Upper lobe of left lung (tissue), 6 donors: ENCODE results near the gene FNDC3A. TPM values are rescaled to one million over a fixed set of nuclear protein-coding genes. Genes with fewer than 3 reads are reported as not detected.

Experiments
- ATAC-seq, 2 donors: fragments of 200-7000 bp; cut with Tn5 transposase; one replicate each; pipeline ENCODE4 v1.9.1; 2022; ENCODE audit warnings: mild to moderate bottlenecking in 2 of 2, moderate library complexity in 2 of 2; ENCODE audit not compliant: low FRiP score in 2 of 2
- DNase-seq, 2 donors: peaks; one replicate each; pipeline ENCODE4 v3.0.0-alpha.2; 2019 to 2020
- H3K27ac ChIP-seq, 4 donors: fragments of 200-600 bp; sonication (generic); one replicate each; pipeline ENCODE4 v1.5.1; 2016 to 2019
- H3K27me3 ChIP-seq, 4 donors: fragments of 200-600 bp; sonication (generic); one replicate each; pipeline ENCODE4 v1.5.1; 2017 to 2019
- H3K36me3 ChIP-seq, 4 donors: fragments of 200-600 bp; sonication (generic); one replicate each; pipeline ENCODE4 v1.5.1; 2016 to 2019
- H3K4me1 ChIP-seq, 4 donors: fragments of 200-600 bp; sonication (generic); one replicate each; pipeline ENCODE4 v1.5.1; 2018 to 2019
- H3K4me3 ChIP-seq, 4 donors: fragments of 200-600 bp; sonication (generic); one replicate each; pipeline ENCODE4 v1.5.1; 2017 to 2019; ENCODE audit warnings: mild to moderate bottlenecking in 2 of 4, moderate library complexity in 1 of 4
- H3K9me3 ChIP-seq, 4 donors: fragments of 200-600 bp; sonication (generic); one replicate each; pipeline ENCODE4 v1.5.1; 2018 to 2019
- EP300 ChIP-seq, 4 donors: sonication (generic); formaldehyde crosslinking; IDR thresholded peaks; one replicate each; pipeline ENCODE4 v1.5.1; 2017; ENCODE audit warnings: antibody characterized with exemption in 4 of 4, control low read depth in 2 of 4
- POLR2A ChIP-seq, 4 donors: fragments of 450-650 bp; IDR thresholded peaks; one replicate each; pipeline ENCODE4 v1.5.1; 2016 to 2017; ENCODE audit warnings: antibody characterized with exemption in 4 of 4, mild to moderate bottlenecking in 2 of 4
- POLR2AphosphoS5 ChIP-seq, 2 donors: sonication (generic); formaldehyde crosslinking; IDR thresholded peaks; one replicate each; pipeline ENCODE4 v1.5.1; 2017; ENCODE audit warnings: antibody characterized with exemption in 2 of 2
- WGBS, 2 donors: methylation state at CpG; one replicate each; pipeline ENCODE4 v1.1.5; 2017 to 2018; 5-methylcytosine and 5-hydroxymethylcytosine counted together
- total RNA-seq, 6 donors: library from RNA; depleted of rRNA in 4 of 6; stranded (reverse); fragments of >200 nt in 4 of 6; gene quantifications; one replicate each; pipeline versions ENCODE4 v1.1.0 to v1.2.1, GENCODE V29; 2016 to 2021
- TF ChIP-seq, protein P1 (sequence below), 6 experiments: fragments of 450-650 bp in 4 of 6; fragments of 200-600 bp in 2 of 6; sonication (generic) in 2 of 6; IDR thresholded peaks; one replicate each; pipeline ENCODE4 v1.5.1; 2016 to 2019; ENCODE audit warnings: antibody characterized with exemption in 6 of 6
- donor health status: DM: no; HTN: no; CAD: no; lungs with moderate emphysema.
- donor health status: DM: no; HTN: yes; CAD: no; lungs with severe emphysema.

Gene FNDC3A
- total RNA-seq, 6 donors from 2014 or later = 22.9 to 62.3 (median 44.6) TPM

DNA sequence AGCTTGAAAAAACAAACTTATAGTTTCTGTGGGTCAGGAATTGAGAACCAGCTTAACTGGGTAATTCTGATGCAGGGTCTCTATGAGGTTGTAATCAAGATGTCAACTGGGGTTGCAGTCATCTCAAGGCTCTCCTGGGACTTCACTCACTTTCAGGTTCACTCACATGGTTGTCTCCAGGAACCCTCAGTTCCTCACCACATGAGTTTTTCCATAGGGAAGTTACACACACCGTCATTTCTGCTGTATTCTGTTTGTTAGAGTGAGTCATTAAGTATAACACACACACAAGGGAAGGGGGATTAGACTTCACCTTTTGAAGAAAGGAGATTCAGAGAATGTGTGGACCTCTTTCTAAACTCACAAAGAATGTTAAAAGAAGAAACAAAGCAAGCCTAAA is 209.6 kb downstream of the FNDC3A start:
- Histone ChIP-seq H3K9me3 (no peaks in the 10 kb centered on the region), H3K27me3 (no peaks in the 10 kb centered on the region), H3K4me1 (peaks cover 0 to 11% (median 0%) of the 10 kb centered on the region in 4 donors), H3K4me3 (no peak overlapping the region), H3K36me3 (peaks cover 0 to 67% (median 21%) of the 10 kb centered on the region in 4 donors), H3K27ac (no peak overlapping the region)
- no peak for TF ChIP-seq EP300 (IDR thresholded peaks at IDR 0.05)
- TF ChIP-seq, protein P1, sequence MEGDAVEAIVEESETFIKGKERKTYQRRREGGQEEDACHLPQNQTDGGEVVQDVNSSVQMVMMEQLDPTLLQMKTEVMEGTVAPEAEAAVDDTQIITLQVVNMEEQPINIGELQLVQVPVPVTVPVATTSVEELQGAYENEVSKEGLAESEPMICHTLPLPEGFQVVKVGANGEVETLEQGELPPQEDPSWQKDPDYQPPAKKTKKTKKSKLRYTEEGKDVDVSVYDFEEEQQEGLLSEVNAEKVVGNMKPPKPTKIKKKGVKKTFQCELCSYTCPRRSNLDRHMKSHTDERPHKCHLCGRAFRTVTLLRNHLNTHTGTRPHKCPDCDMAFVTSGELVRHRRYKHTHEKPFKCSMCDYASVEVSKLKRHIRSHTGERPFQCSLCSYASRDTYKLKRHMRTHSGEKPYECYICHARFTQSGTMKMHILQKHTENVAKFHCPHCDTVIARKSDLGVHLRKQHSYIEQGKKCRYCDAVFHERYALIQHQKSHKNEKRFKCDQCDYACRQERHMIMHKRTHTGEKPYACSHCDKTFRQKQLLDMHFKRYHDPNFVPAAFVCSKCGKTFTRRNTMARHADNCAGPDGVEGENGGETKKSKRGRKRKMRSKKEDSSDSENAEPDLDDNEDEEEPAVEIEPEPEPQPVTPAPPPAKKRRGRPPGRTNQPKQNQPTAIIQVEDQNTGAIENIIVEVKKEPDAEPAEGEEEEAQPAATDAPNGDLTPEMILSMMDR (IDR thresholded peaks at IDR 0.05) = no peak
- DNase-seq = no peak
- ATAC-seq = peak in 1 of 2 donors; percentile 42
- WGBS, 2 donors = 42 to 60% methylated on average over 1 of the region's 1 CpG

DNA sequence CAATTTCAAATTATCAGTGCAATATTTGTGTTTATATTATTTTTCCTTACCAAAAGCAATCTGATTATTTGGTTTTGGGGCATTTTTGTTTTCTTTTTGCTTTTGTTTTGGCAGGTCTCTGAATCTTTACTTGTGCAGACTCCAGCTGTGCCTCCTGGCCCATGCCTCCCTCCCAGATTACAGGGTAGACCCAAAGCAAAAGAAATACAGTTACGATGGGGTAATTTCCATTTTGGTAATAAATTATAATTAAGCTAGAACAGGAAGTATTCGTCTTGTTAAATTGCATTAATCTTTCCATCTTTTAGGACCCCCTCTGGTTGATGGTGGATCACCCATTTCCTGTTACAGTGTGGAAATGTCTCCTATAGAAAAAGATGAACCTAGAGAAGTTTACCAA is 215.2 kb downstream of the FNDC3A start:
- Histone ChIP-seq H3K4me3 (no peak overlapping the region), H3K36me3 (peaks cover 17 to 91% (median 38%) of the 10 kb centered on the region in 4 donors), H3K27me3 (no peaks in the 10 kb centered on the region), H3K4me1 (no peaks in the 10 kb centered on the region), H3K27ac (no peak overlapping the region), H3K9me3 (no peaks in the 10 kb centered on the region)
- 85 to 89% methylated on average over 2 of the region's 2 CpGs for WGBS, 2 donors
- ATAC-seq (no peak), DNase-seq (no peak)
- TF ChIP-seq EP300 (IDR thresholded peaks at IDR 0.05) (no peak), POLR2AphosphoS5 (IDR thresholded peaks at IDR 0.05) (no peak), POLR2A (IDR thresholded peaks at IDR 0.05) (no peak)
- TF ChIP-seq, protein P1 (IDR thresholded peaks at IDR 0.05) = no peak

DNA sequence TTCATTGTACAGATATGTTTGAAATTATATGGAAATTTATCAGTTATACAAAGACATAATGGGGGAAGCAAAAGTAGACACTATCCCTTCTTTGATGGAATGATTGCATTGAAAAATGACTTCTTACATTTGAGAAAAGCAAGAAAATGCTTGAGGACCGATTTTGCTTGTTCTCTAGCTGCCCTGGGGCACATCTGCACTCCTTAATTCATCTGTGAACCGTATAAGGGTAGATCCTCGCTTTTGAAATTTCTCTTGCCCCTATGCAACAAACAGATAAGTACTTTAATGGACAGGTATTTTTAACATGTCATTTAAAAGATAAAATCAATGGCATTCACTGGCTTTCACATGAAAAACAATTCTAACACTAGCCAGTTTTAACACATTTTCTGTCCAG is 230.9 kb downstream of the FNDC3A start:
- H3K9me3 ChIP-seq = no peaks in the 10 kb centered on the region
- H3K27ac ChIP-seq = no peak overlapping the region
- WGBS, 2 donors = 93 to 99% methylated on average over 3 of the region's 3 CpGs
- ATAC-seq = no peak
- no peak for DNase-seq
- no peaks in the 10 kb centered on the region for H3K4me1 ChIP-seq
- no peaks in the 10 kb centered on the region for H3K27me3 ChIP-seq
- H3K4me3 ChIP-seq = no peak overlapping the region
- H3K36me3 ChIP-seq = peaks cover 11 to 72% (median 28%) of the 10 kb centered on the region in 4 donors
- no peak for TF ChIP-seq EP300 (IDR thresholded peaks at IDR 0.05)
- no peak for TF ChIP-seq POLR2A (IDR thresholded peaks at IDR 0.05)
- no peak for TF ChIP-seq POLR2AphosphoS5 (IDR thresholded peaks at IDR 0.05)
- TF ChIP-seq, protein P1 (IDR thresholded peaks at IDR 0.05) = no peak

DNA sequence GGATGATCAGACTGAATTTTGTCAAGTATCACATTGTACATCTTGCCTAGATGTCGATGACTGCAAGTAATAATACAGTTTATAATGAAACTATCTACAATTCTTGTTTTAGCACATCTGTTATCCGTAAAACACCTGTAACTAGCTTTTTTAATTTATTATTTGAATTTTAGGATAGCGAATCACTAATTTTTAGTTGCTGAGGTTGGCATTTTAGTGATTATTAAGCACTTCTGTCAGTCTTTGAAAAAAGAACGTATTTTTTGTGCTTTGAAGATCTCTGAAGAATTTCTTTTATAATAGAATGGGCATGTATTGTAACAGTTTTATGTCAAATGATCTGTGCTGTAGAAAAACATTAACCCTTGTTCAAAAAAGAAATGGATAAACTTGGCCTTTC is 232.9 kb downstream of the FNDC3A start:
- Histone ChIP-seq H3K4me1 (no peaks in the 10 kb centered on the region), H3K27me3 (no peaks in the 10 kb centered on the region), H3K9me3 (no peaks in the 10 kb centered on the region), H3K36me3 (peaks cover 11 to 52% (median 21%) of the 10 kb centered on the region in 4 donors), H3K4me3 (no peak overlapping the region), H3K27ac (no peak overlapping the region)
- DNase-seq (no peak), ATAC-seq (no peak)
- WGBS, 2 donors = 87 to 93% methylated on average over 4 of the region's 4 CpGs
- no peak for TF ChIP-seq EP300 (IDR thresholded peaks at IDR 0.05)
- TF ChIP-seq, protein P1 (IDR thresholded peaks at IDR 0.05) = no peak
- TF ChIP-seq POLR2A (IDR thresholded peaks at IDR 0.05) = no peak
- TF ChIP-seq POLR2AphosphoS5 (IDR thresholded peaks at IDR 0.05) = no peak

DNA sequence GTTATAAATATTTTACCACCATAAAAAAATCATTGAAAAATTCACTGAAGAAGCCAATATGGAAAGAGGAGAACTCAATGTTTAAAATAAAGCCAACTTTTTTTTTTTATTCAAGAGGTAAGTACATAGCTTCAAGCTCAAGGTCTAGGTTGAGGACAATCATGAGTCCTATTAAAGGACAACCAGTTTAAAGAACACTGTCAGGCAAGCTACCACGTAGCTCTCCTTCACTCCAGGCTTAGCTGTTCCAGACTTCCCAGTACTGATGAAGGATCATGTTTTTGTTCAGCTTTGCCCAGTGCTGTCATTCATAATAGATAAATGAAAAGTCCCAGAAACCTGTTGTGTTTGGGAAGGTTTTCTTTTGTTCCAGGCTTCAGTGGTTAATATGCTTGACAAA is 234.4 kb downstream of the FNDC3A start:
- ATAC-seq = no peak
- H3K9me3 ChIP-seq = no peaks in the 10 kb centered on the region
- H3K27ac ChIP-seq = no peak overlapping the region
- H3K4me3 ChIP-seq = no peak overlapping the region
- DNase-seq = no peak
- H3K4me1 ChIP-seq = peaks cover 0 to 6% (median 4%) of the 10 kb centered on the region in 4 donors
- peaks cover 11 to 37% (median 17%) of the 10 kb centered on the region in 4 donors for H3K36me3 ChIP-seq
- TF ChIP-seq EP300 (IDR thresholded peaks at IDR 0.05) (no peak), POLR2AphosphoS5 (IDR thresholded peaks at IDR 0.05) (no peak), POLR2A (IDR thresholded peaks at IDR 0.05) (no peak)
- TF ChIP-seq, protein P1 (IDR thresholded peaks at IDR 0.05) = no peak
- H3K27me3 ChIP-seq = no peaks in the 10 kb centered on the region
- 90 to 93% methylated on average over 1 of the region's 1 CpG for WGBS, 2 donors
